OCI-LY1 (cell line): ENCODE results near the gene UPK3A.

Source experiments
- H2AFZ ChIP-seq: fragments of 200-600 bp; sonication (generic), shearing (Covaris generic); 2 replicates; pipeline ENCODE4 v1.6.0; 2014; ENCODE audit warnings: antibody characterized with exemption, mild to moderate bottlenecking, low read length
- H3F3A ChIP-seq: fragments of 200-600 bp; sonication (generic), shearing (Covaris generic); 2 replicates; pipeline ENCODE4 v1.6.0; 2014; ENCODE audit warnings: mild to moderate bottlenecking, antibody characterized with exemption, low read length, moderate library complexity; ENCODE audit not compliant: insufficient read depth
- H3K27ac ChIP-seq: fragments of 200-600 bp; sonication (generic); 2 replicates; pipeline ENCODE4 v1.5.1; 2014; ENCODE audit warnings: low read length, mixed run types, mild to moderate bottlenecking, low read depth; ENCODE audit not compliant: poor library complexity, severe bottlenecking
- H3K27me3 ChIP-seq: fragments of 200-600 bp; sonication (generic); 2 replicates; pipeline ENCODE4 v1.6.0; 2014; ENCODE audit warnings: antibody characterized with exemption, mild to moderate bottlenecking, low read length, moderate library complexity; ENCODE audit not compliant: insufficient read depth
- H3K36me3 ChIP-seq: fragments of 200-600 bp; sonication (generic); 2 replicates; pipeline ENCODE4 v1.6.1; 2014; ENCODE audit warnings: mild to moderate bottlenecking, antibody characterized with exemption, low read length, moderate library complexity, mixed read lengths; ENCODE audit not compliant: insufficient read depth
- H3K4me1 ChIP-seq: fragments of 200-600 bp; sonication (generic); 2 replicates; pipeline ENCODE4 v1.5.1; 2014; ENCODE audit warnings: mild to moderate bottlenecking, low read length, moderate library complexity; ENCODE audit not compliant: insufficient read depth, severe bottlenecking
- H3K4me2 ChIP-seq: fragments of 200-600 bp; sonication (generic), shearing (Covaris generic); 2 replicates; pipeline ENCODE4 v1.6.1; 2014; ENCODE audit warnings: low read length
- H3K4me3 ChIP-seq: fragments of 200-600 bp; sonication (generic); 2 replicates; pipeline ENCODE4 v1.5.1; 2014; ENCODE audit warnings: low read length, low read depth, mild to moderate bottlenecking, mixed read lengths; ENCODE audit not compliant: poor library complexity, severe bottlenecking
- H3K79me2 ChIP-seq: fragments of 200-600 bp; shearing (Covaris generic); 2 replicates; pipeline ENCODE4 v1.6.1; 2016; ENCODE audit warnings: mixed run types, low read length, mixed read lengths; ENCODE audit not compliant: insufficient read depth
- H3K9ac ChIP-seq: fragments of 200-600 bp; sonication (generic), shearing (Covaris generic); 2 replicates; pipeline ENCODE4 v1.6.1; 2014; ENCODE audit warnings: mild to moderate bottlenecking, low read length, mixed read lengths
- H3K9me2 ChIP-seq: fragments of 200-600 bp; sonication (generic), shearing (Covaris generic); 2 replicates; pipeline ENCODE4 v1.6.1; 2014; ENCODE audit warnings: low read depth, mild to moderate bottlenecking, low read length, mixed read lengths
- H3K9me3 ChIP-seq: fragments of 200-600 bp; shearing (Covaris generic); 2 replicates; pipeline ENCODE4 v1.6.1; 2014; ENCODE audit warnings: low read length, mixed read lengths
- H4K20me1 ChIP-seq: fragments of 200-600 bp; sonication (generic), shearing (Covaris generic); 2 replicates; pipeline ENCODE4 v1.6.0; 2016; ENCODE audit warnings: mild to moderate bottlenecking, low read length; ENCODE audit not compliant: insufficient read depth
- CTCF ChIP-seq: fragments of 200-600 bp; sonication (generic), shearing (Covaris generic); IDR thresholded peaks from 2 replicates; pipeline ENCODE4 v1.5.1; 2017; ENCODE audit warnings: mild to moderate bottlenecking, antibody characterized with exemption, low read length, moderate library complexity, mixed read lengths
- EZH2 ChIP-seq: fragments of 200-600 bp; sonication (generic), shearing (Covaris generic); IDR thresholded peaks from 2 replicates; pipeline ENCODE4 v1.8.0; 2017; ENCODE audit warnings: borderline replicate concordance, mixed run types, mild to moderate bottlenecking, antibody characterized with exemption, low read length, moderate library complexity, mixed read lengths

The UPK3A gene

GRCh38 chr22:45321827-45322226, 37.1 kb downstream of the UPK3A start:
- peak overlapping the region; percentile 52; the same call in 1 of the 2 replicates for H3K4me2 ChIP-seq
- H3K4me1 ChIP-seq: peaks cover 46% of the 10 kb centered on the region
- H3K36me3 ChIP-seq: peaks cover 27% of the 10 kb centered on the region
- H3K4me3 ChIP-seq: peak overlapping the region; percentile 11
- no peak for TF ChIP-seq EZH2
- no peak for TF ChIP-seq CTCF
- H2AFZ ChIP-seq: no peak overlapping the region
- peak overlapping the region; percentile 55 for H3K27ac ChIP-seq
- H3K9ac ChIP-seq: no peak overlapping the region; the same call in 1 of the 2 replicates
- no peaks in the 10 kb centered on the region for H3K9me3 ChIP-seq
- H4K20me1 ChIP-seq: no peaks in the 10 kb centered on the region
- H3K79me2 ChIP-seq: peaks cover 22% of the 10 kb centered on the region
- H3K27me3 ChIP-seq: no peaks in the 10 kb centered on the region
- no peaks in the 10 kb centered on the region for H3K9me2 ChIP-seq
- H3F3A ChIP-seq: no peaks in the 10 kb centered on the region

- Histone ChIP-seq H3K9ac (no peak overlapping the region), H3K4me1 (peaks cover 41% of the 10 kb centered on the region), H4K20me1 (no peaks in the 10 kb centered on the region), H3F3A (no peaks in the 10 kb centered on the region), H3K9me2 (no peaks in the 10 kb centered on the region), H3K9me3 (no peaks in the 10 kb centered on the region), H3K4me2 (no peak overlapping the region), H3K27ac (no peak overlapping the region), H2AFZ (no peak overlapping the region), H3K36me3 (peaks cover 35% of the 10 kb centered on the region), H3K27me3 (no peaks in the 10 kb centered on the region), H3K79me2 (peaks cover 22% of the 10 kb centered on the region), H3K4me3 (no peak overlapping the region)
- TF ChIP-seq CTCF (no peak), EZH2 (no peak)
Measured at GRCh38 chr22:45322873-45323525, 38.2 kb downstream of the UPK3A start.

GRCh38 chr22:45323695-45324094, 38.9 kb downstream of the UPK3A start:
- Histone ChIP-seq H3K27me3 (no peaks in the 10 kb centered on the region), H3K79me2 (peaks cover 22% of the 10 kb centered on the region), H3K9ac (no peak overlapping the region), H3K4me3 (no peak overlapping the region), H3K9me2 (no peaks in the 10 kb centered on the region), H2AFZ (no peak overlapping the region), H3K4me1 (peaks cover 34% of the 10 kb centered on the region), H3K4me2 (no peak overlapping the region), H3K36me3 (peaks cover 35% of the 10 kb centered on the region), H4K20me1 (no peaks in the 10 kb centered on the region), H3F3A (no peaks in the 10 kb centered on the region), H3K27ac (no peak overlapping the region), H3K9me3 (no peaks in the 10 kb centered on the region)
- no peak for TF ChIP-seq EZH2
- TF ChIP-seq CTCF: no peak
